GM12878 (cell line): ENCODE data around the gene PSMC3IP. TPM values are rescaled to one million over a fixed set of nuclear protein-coding genes. Genes with fewer than 3 reads are reported as not detected.

Experiments
- ATF2 ChIP-seq: IDR thresholded peaks from 2 replicates; pipeline ENCODE4 v1.6.1; 2012; ENCODE audit warnings: low read length, inconsistent platforms
- ATF7 ChIP-seq: fragments of 450-650 bp; IDR thresholded peaks from 2 replicates; pipeline ENCODE4 v1.6.1; 2016; ENCODE audit warnings: low read depth, mild to moderate bottlenecking
- CBX3 ChIP-seq: fragments of 200-600 bp; sonication (generic); IDR thresholded peaks from 2 replicates; pipeline ENCODE4 v1.6.1; 2016; ENCODE audit warnings: low read depth, borderline replicate concordance
- ETV6 ChIP-seq, 2 experiments: fragments of 450-650 bp in 1 of 2; IDR thresholded peaks in 1 of 2; conservative IDR thresholded peaks in 1 of 2; 2 replicates each; pipeline ENCODE4 v1.6.1; 2014; ENCODE audit warnings: antibody characterized with exemption in 1 of 2, borderline replicate concordance in 1 of 2, low read depth in 1 of 2, mild to moderate bottlenecking in 1 of 2, moderate library complexity in 1 of 2
- FOXM1 ChIP-seq: IDR thresholded peaks from 2 replicates; pipeline ENCODE4 v1.6.1; 2012; ENCODE audit warnings: low read depth, mild to moderate bottlenecking, inconsistent platforms, low read length, moderate library complexity
- GATAD2B ChIP-seq: fragments of 450-650 bp; conservative IDR thresholded peaks from 2 replicates; pipeline ENCODE4 v1.6.1; 2017; ENCODE audit warnings: low read depth, mild to moderate bottlenecking, moderate library complexity
- HDGF ChIP-seq: fragments of 450-650 bp; IDR thresholded peaks from 2 replicates; pipeline ENCODE4 v1.6.1; 2016; ENCODE audit warnings: antibody characterized with exemption
- MYB ChIP-seq: fragments of 150-350 bp; IDR thresholded peaks from 2 replicates; pipeline ENCODE4 v1.6.1; 2014; ENCODE audit warnings: mild to moderate bottlenecking, low read depth, low read length, borderline replicate concordance
- NFYA ChIP-seq: IDR thresholded peaks from 2 replicates; pipeline ENCODE4 v1.6.1; 2011; ENCODE audit warnings: low read depth, mild to moderate bottlenecking, low read length, improper control_type of control experiment, borderline replicate concordance
- NFYB ChIP-seq: IDR thresholded peaks from 2 replicates; pipeline ENCODE4 v1.6.1; 2011; ENCODE audit warnings: low read depth, mild to moderate bottlenecking, low read length, improper control_type of control experiment, moderate library complexity; ENCODE audit not compliant: insufficient read depth
- NKRF ChIP-seq: fragments of 450-650 bp; conservative IDR thresholded peaks from 2 replicates; pipeline ENCODE4 v1.6.1; 2017; ENCODE audit warnings: mild to moderate bottlenecking, moderate library complexity
- NR2F1 ChIP-seq: fragments of 450-650 bp; conservative IDR thresholded peaks from 2 replicates; pipeline ENCODE4 v1.6.1; 2017; ENCODE audit warnings: mild to moderate bottlenecking
- POU2F2 ChIP-seq: IDR thresholded peaks from 3 replicates; pipeline ENCODE4 v1.6.1; 2011; ENCODE audit warnings: low read depth, mild to moderate bottlenecking, low read length, borderline replicate concordance
- RAD51 ChIP-seq: fragments of 450-650 bp; IDR thresholded peaks from 2 replicates; pipeline ENCODE4 v1.6.1; 2016; ENCODE audit warnings: moderate library complexity, mild to moderate bottlenecking, inconsistent platforms
- REST ChIP-seq: IDR thresholded peaks from 2 replicates; pipeline ENCODE4 v1.6.1; 2012; ENCODE audit warnings: mild to moderate bottlenecking, low read depth, low read length
- RUNX3 ChIP-seq: IDR thresholded peaks from 2 replicates; pipeline ENCODE4 v1.6.1; 2012; ENCODE audit warnings: low read length, inconsistent platforms
- SP1 ChIP-seq: IDR thresholded peaks from one replicate; pipeline ENCODE4 v1.6.1; 2011; ENCODE audit warnings: low read depth, low read length
- SUZ12 ChIP-seq: fragments of 200-600 bp; sonication (generic); IDR thresholded peaks from one replicate; pipeline ENCODE4 v1.6.1; 2018; ENCODE audit warnings: antibody characterized with exemption, mild to moderate bottlenecking; ENCODE audit not compliant: unreplicated experiment
- USF1 ChIP-seq: IDR thresholded peaks from 2 replicates; pipeline ENCODE4 v1.6.1; 2011; ENCODE audit warnings: borderline replicate concordance, low read depth, mild to moderate bottlenecking, moderate library complexity, mixed read lengths, low read length; ENCODE audit not compliant: insufficient read depth; ENCODE audit errors: extremely low read length
- YBX1 ChIP-seq: fragments of 450-650 bp; IDR thresholded peaks from 2 replicates; pipeline ENCODE4 v1.6.1; 2016; ENCODE audit warnings: antibody characterized with exemption
- ZBED1 ChIP-seq: IDR thresholded peaks from 2 replicates; pipeline ENCODE4 v1.6.1; 2016; ENCODE audit warnings: borderline replicate concordance
- ZNF24 ChIP-seq: fragments of 450-650 bp; IDR thresholded peaks from 2 replicates; pipeline ENCODE4 v1.6.1; 2017; ENCODE audit warnings: antibody characterized with exemption, mild to moderate bottlenecking
- polyA plus RNA-seq, 11 experiments: library from polyadenylated mRNA; depleted of rRNA in 4 of 11; unstranded in 6 of 11; stranded (reverse) in 5 of 11; fragments of >200 nt; fragmentation: Nextera tagmentation in 4 of 11; fragmentation: Illumina TruSeq in 1 of 11; extraction: Ambion mirVana in 4 of 11; extraction: Trizol in 1 of 11; gene quantifications; 1 replicate in 1 of 11; 2 replicates in 10 of 11; pipeline versions ENCODE4 v1.2.1 to v1.2.3, GENCODE V29; 2011 to 2016; ENCODE audit warnings: inconsistent platforms in 2 of 11, missing spikeins in 2 of 11, low read depth in 1 of 11
- total RNA-seq, 4 experiments: library from RNA; depleted of rRNA in 3 of 4; stranded (reverse); fragments of >200 nt in 3 of 4; fragmentation: Illumina TruSeq in 1 of 4; extraction: Trizol in 1 of 4; gene quantifications; 2 replicates each; pipeline versions ENCODE4 v1.2.1 to v1.2.3, GENCODE V29; 2013 to 2021

PSMC3IP gene
- total and polyA plus RNA-seq, 10 of the 15 experiments (the other 5 are each of a cell fraction or from before 2014, with no cell fraction given), result 6.8 to 34.5 (median 17.7) TPM

- TF ChIP-seq ATF2 (no peak), RUNX3 (peak; percentile 30; the same call in 1 of the 2 replicates), POU2F2 (no peak), GATAD2B (peak; percentile 98), MYB (no peak), NR2F1 (no peak), SUZ12 (no peak), ZBED1 (no peak), HDGF (peak; percentile 36; the same call in 1 of the 2 replicates), NFYA (no peak), SP1 (peak; percentile 6), RAD51 (no peak), YBX1 (no peak), ATF7 (no peak), REST (no peak), ZNF24 (no peak), NFYB (peak; percentile 35; the same call in 1 of the 2 replicates), NKRF (peak; percentile 97), ETV6 (conservative IDR thresholded peaks at IDR 0.05 in 1 of 2, IDR thresholded peaks at IDR 0.05 in 1 of 2; ENCODE audit: borderline replicate concordance in 1 of 2, low read depth in 1 of 2) (0 out of 4 replicates have a peak, but pooled peaks of 1 of the 2 experiments have one; percentile 10), CBX3 (no peak), USF1 (peak; percentile 54), FOXM1 (no peak)
These were observed 41.0 kb downstream of the PSMC3IP start (continued) for GRCh38 chr17:42536372-42537155.
